Tibial nerve (tissue), 4 donors: ENCODE measurements around the gene SCGB2A2. TPM values are rescaled to one million over a fixed set of nuclear protein-coding genes. Genes with fewer than 3 reads are reported as not detected.

Experiments
- DNase-seq, 2 donors: peaks; one replicate each; pipeline ENCODE4 v3.0.0-alpha.2; 2019; ENCODE audit warnings: low spot score in 2 of 2
- H3K27ac ChIP-seq, 4 donors: fragments of 200-600 bp; sonication (generic) in 3 of 4; one replicate each; pipeline ENCODE4 v1.5.1; 2017 to 2019; ENCODE audit warnings: mild to moderate bottlenecking in 1 of 4
- H3K27me3 ChIP-seq, 2 donors: fragments of 200-600 bp; sonication (generic) in 1 of 2; one replicate each; pipeline versions ENCODE4 v1.5.1 to v1.6.0; 2017 to 2019
- H3K36me3 ChIP-seq, 3 donors: fragments of 200-600 bp; sonication (generic); one replicate each; pipeline ENCODE4 v1.5.1; 2018 to 2019
- H3K4me1 ChIP-seq, 4 donors: fragments of 200-600 bp; sonication (generic) in 3 of 4; one replicate each; pipeline ENCODE4 v1.5.1; 2017 to 2019
- H3K4me3 ChIP-seq, 4 donors: fragments of 200-600 bp; sonication (generic) in 3 of 4; one replicate each; pipeline ENCODE4 v1.5.1; 2017 to 2019; ENCODE audit warnings: mild to moderate bottlenecking in 1 of 4, moderate library complexity in 1 of 4
- H3K9me3 ChIP-seq, 4 donors: fragments of 200-600 bp; sonication (generic) in 3 of 4; one replicate each; pipeline ENCODE4 v1.5.1; 2017 to 2019
- CTCF ChIP-seq, 5 experiments: fragments of 200-600 bp in 3 of 5; fragments of 450-650 bp in 2 of 5; sonication (generic) in 3 of 5; IDR thresholded peaks; one replicate each; pipeline ENCODE4 v1.5.1; 2016 to 2019; ENCODE audit warnings: antibody characterized with exemption in 5 of 5, mild to moderate bottlenecking in 3 of 5, moderate library complexity in 2 of 5
- EP300 ChIP-seq, 2 donors: sonication (generic); formaldehyde crosslinking; IDR thresholded peaks; one replicate each; pipeline ENCODE4 v1.6.1; 2017; ENCODE audit warnings: antibody characterized with exemption in 2 of 2, mild to moderate bottlenecking in 1 of 2
- POLR2A ChIP-seq, 2 donors: fragments of 450-650 bp; IDR thresholded peaks; one replicate each; pipeline ENCODE4 v1.6.1; 2017; ENCODE audit warnings: antibody characterized with exemption in 2 of 2, mild to moderate bottlenecking in 2 of 2, moderate library complexity in 2 of 2
- WGBS, 2 donors: methylation state at CpG; one replicate each; pipeline ENCODE4 v1.1.5; 2018; 5-methylcytosine and 5-hydroxymethylcytosine counted together
- total RNA-seq, 4 donors: library from RNA; depleted of rRNA; stranded (reverse); fragments of >200 nt; gene quantifications; one replicate each; pipeline ENCODE4 v1.1.0, GENCODE V29; 2016

SCGB2A2 gene
- total RNA-seq, 4 donors from 2014 or later: not detected

- no peaks in the 10 kb centered on the region for H3K36me3 ChIP-seq
- peaks cover 0 to 7% (median 0%) of the 10 kb centered on the region in 4 donors for H3K4me1 ChIP-seq
- WGBS, 2 donors: 74 to 76% methylated on average over 1 of the region's 1 CpG
Measured at GRCh38 chr11:62315431-62315830, 45.5 kb downstream of the SCGB2A2 start.

GRCh38 chr11:62322524-62322923, 52.6 kb downstream of the SCGB2A2 start:
- WGBS, 2 donors: 62 to 72% methylated on average over 2 of the region's 2 CpGs
- Histone ChIP-seq H3K27me3 (no peaks in the 10 kb centered on the region), H3K4me3 (no peak overlapping the region), H3K9me3 (no peaks in the 10 kb centered on the region), H3K36me3 (no peaks in the 10 kb centered on the region), H3K4me1 (no peaks in the 10 kb centered on the region), H3K27ac (no peak overlapping the region)
- no peak for TF ChIP-seq CTCF (IDR thresholded peaks at IDR 0.05)
- no peak for DNase-seq

More at GRCh38 chr11:62315431-62315830, 45.5 kb downstream of the SCGB2A2 start:
- DNase-seq: no peak
- TF ChIP-seq EP300 (IDR thresholded peaks at IDR 0.05) (no peak), POLR2A (IDR thresholded peaks at IDR 0.05) (no peak), CTCF (IDR thresholded peaks at IDR 0.05) (no peak)
- Histone ChIP-seq H3K27me3 (peaks cover 0 to 16% of the 10 kb centered on the region in 2 donors), H3K27ac (no peak overlapping the region), H3K9me3 (no peaks in the 10 kb centered on the region), H3K4me3 (no peak overlapping the region)

Other genes starting within 250 kb of the SCGB2A2 start
- gene INCENP, start 146.1 kb upstream of the SCGB2A2 start, total RNA-seq: 10 to 100 TPM in 2 of 4 donors, 1 to 10 TPM in 2; 7.7 to 28.8 (median 13.0) TPM
- gene SCGB1D1, start 79.9 kb upstream of the SCGB2A2 start, total RNA-seq: not detected
- gene SCGB2A1, start 61.5 kb upstream of the SCGB2A2 start, total RNA-seq: not detected
- not detected for gene SCGB1D2, start 27.9 kb upstream of the SCGB2A2 start, total RNA-seq
- gene SCGB1D4, start 28.9 kb downstream of the SCGB2A2 start, total RNA-seq: not detected
- 10 to 100 TPM in 2 of 4 donors, 1 to 10 TPM in 2; 4.2 to 16.7 (median 12.5) TPM for gene ASRGL1, start 67.3 kb downstream of the SCGB2A2 start, total RNA-seq
- gene SCGB1A1, start 148.9 kb downstream of the SCGB2A2 start, total RNA-seq: not detected